Measurements from ENCODE around the gene NDUFA8.

GRCh38 chr9:122122903-122123632 lies 36.5 kb downstream of the NDUFA8 start:
- TF ChIP-seq CTCF (IDR thresholded peaks at IDR 0.05) = peak; percentile 99
- no peak for TF ChIP-seq RORB (CRISPR knock-in tag; IDR thresholded peaks at IDR 0.05)
- TF ChIP-seq ATF6 (CRISPR knock-in tag; IDR thresholded peaks at IDR 0.05) = no peak
- TF ChIP-seq PRDM15 (CRISPR knock-in tag; IDR thresholded peaks at IDR 0.05) = no peak
- no peak for TF ChIP-seq TEAD4 (CRISPR knock-in tag; IDR thresholded peaks at IDR 0.05)
- TF ChIP-seq STAT6 (CRISPR knock-in tag; conservative IDR thresholded peaks at IDR 0.05; ENCODE audit: low read depth) = no peak
- TF ChIP-seq FOXJ3 (CRISPR knock-in tag; IDR thresholded peaks at IDR 0.05; ENCODE audit: borderline replicate concordance) = no peak

All from WTC11 (cell line).